Fibroblast of skin of right quadriceps (primary cell): ENCODE measurements around the gene TNFRSF14.
"Not testable (repeated sequence)": the region's sequence is repeated elsewhere in the genome, so short reads cannot be mapped to it uniquely, and the experiment has no call there.

ENCODE experiments used
- DNase-seq: peaks from one replicate; pipeline ENCODE4 v3.0.0-alpha.2; 2013

TNFRSF14 gene

GRCh38 chr1:2554621-2555387 is 1.4 kb upstream of the TNFRSF14 start:
- no peak for DNase-seq

- no peak for DNase-seq
Observed at GRCh38 chr1:2555634-2556276, 416 bp upstream of the TNFRSF14 start.

- DNase-seq, result no peak
Observed at GRCh38 chr1:2556678-2557481, 709 bp downstream of the TNFRSF14 start.

- no peak for DNase-seq
Observed at GRCh38 chr1:2557482-2558400, 1.6 kb downstream of the TNFRSF14 start.

GRCh38 chr1:2558420-2558819 is 2.2 kb downstream of the TNFRSF14 start:
- DNase-seq, result no peak

GRCh38 chr1:2558861-2559260 is 2.7 kb downstream of the TNFRSF14 start:
- no peak for DNase-seq

- no peak for DNase-seq
Observed at GRCh38 chr1:2559509-2560298, 3.5 kb downstream of the TNFRSF14 start.

GRCh38 chr1:2560299-2561073 is 4.3 kb downstream of the TNFRSF14 start:
- no peak for DNase-seq

GRCh38 chr1:2561446-2561845 is 5.3 kb downstream of the TNFRSF14 start:
- no peak for DNase-seq

GRCh38 chr1:2561898-2562895 is 6.0 kb downstream of the TNFRSF14 start:
- no peak for DNase-seq

GRCh38 chr1:2563205-2563604 is 7.0 kb downstream of the TNFRSF14 start:
- no peak for DNase-seq

GRCh38 chr1:2564006-2564814 is 8.0 kb downstream of the TNFRSF14 start:
- DNase-seq, result no peak

GRCh38 chr1:2564815-2565374 is 8.7 kb downstream of the TNFRSF14 start:
- no peak for DNase-seq

GRCh38 chr1:2566101-2567045 is 10.2 kb downstream of the TNFRSF14 start:
- DNase-seq, result no peak

- no peak for DNase-seq
Observed at GRCh38 chr1:2567083-2567679, 11.0 kb downstream of the TNFRSF14 start.

GRCh38 chr1:2568187-2568816 is 12.1 kb downstream of the TNFRSF14 start:
- not testable (repeated sequence) for DNase-seq
